GM21447 (cell line): ENCODE data around the gene CADM2.

ENCODE experiments used
- ATAC-seq: cut with Tn5 transposase; IDR thresholded peaks from one replicate; pipeline ENCODE4 v1.9.1; 2021; ENCODE audit not compliant: unreplicated experiment

Gene CADM2

GRCh38 chr3:85304360-85304964, 345.7 kb downstream of the CADM2 start:
- ATAC-seq = no peak

DNA sequence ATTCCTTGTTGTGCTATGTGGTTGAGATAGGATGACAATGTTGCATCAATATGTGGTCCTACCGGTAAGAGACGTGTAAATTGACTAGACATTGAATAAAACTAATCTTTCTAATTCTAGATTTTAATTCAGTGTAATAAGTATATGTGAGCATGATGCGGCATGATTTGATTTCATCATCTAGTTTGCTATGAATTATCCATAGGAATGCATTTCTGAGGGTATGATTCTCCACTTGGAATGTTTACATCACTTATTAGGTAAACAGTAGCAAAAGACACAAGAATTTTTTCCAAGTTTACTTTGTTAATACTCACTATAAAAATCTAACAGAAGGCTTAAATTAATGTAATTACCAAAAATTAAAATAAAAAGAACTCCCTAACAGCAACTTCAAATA, 353.5 kb downstream of the CADM2 start:
- no peak for ATAC-seq

DNA sequence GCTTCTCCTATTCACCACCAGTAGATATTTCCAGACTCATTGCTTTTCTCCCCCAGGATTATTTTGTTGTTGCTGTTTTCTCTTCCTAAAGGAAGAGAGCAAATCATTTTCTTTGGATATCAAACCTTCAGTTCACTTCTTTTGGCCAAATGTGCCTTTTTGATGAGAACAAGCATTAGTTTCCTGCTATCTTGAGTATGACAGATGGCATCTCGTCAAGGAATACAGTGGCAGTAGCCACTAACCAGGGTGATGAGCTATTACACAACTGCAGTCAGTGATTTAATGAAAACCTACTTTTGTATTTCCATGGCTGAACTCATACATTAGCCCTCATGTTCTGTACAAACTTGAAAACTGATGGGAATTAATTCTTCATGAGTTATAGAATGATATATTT, 354.6 kb downstream of the CADM2 start:
- no peak for ATAC-seq

DNA sequence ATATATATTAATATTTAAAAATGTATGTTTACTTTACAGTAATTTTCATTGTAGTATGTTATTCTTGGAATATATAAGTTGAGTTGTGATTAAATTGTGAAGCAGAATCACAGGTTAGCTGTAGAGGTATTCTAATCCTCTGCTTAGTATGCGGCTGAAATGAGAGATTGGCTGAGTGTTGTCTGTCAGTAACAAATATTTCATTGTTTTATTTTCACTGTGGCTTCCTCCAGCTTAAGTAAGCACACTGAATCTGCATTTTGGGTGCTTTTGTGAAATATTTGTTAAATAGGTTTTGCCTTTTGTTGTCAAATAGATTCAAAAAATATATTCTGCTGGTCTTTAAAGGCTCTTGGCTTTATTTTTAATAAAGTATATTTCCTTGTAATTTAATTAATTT, 357.5 kb downstream of the CADM2 start:
- no peak for ATAC-seq

DNA sequence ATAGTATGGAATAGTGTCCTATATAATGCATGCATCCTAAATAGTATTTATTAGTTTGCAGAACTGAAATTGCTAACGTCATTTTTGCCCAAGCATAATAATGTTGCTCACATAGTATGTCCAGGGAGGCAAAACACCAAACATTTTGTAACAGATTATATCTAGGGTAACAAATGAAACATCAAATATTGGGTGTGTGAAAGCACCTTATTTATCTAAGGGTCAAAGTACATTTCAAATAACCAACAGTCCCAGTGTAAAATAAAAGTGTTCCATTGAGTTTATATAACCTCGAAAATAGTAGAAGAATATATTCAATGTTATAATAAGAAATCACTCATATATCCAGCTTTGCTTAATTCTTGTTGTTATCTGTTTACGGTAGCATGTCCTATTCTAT, 363.1 kb downstream of the CADM2 start:
- no peak for ATAC-seq

DNA sequence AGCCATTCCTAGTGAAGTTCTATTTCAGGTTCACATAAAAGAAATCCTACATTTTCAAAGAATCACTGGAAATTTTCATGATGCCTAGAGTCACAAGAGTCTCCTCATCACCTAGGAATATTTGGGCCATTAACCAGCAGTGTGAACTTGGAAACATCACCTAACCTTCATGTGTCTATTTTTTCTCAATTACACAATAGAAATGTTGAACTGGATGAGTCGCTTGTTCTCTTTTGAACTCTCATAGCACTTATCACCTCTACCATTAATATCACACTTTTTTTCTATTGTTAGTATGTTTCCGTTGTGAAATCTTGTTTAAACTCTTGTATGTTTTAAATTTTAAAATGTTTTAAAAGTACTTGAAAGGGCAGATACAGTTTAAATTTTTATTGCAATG, 371.3 kb downstream of the CADM2 start:
- ATAC-seq = no peak

GRCh38 chr3:85337895-85338294, 379.1 kb downstream of the CADM2 start:
- ATAC-seq = no peak

DNA sequence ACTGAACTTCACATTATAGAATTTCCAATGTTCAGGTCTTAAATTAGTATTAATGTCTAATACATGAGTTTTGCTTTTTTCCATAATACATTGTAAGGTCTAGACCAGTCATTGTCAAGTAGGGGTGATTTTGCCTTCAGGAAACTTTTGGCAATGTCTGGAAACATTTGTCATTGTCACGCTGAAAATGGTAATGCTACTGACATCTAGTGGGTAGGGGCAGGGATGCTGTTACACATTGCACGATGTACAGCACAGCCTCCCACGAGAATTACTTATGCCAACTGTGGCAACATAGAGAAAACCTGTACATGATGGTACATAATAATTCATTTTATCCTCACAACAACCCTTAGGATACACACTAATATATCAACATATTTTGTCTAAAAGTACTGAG, 384.1 kb downstream of the CADM2 start:
- no peak for ATAC-seq

DNA sequence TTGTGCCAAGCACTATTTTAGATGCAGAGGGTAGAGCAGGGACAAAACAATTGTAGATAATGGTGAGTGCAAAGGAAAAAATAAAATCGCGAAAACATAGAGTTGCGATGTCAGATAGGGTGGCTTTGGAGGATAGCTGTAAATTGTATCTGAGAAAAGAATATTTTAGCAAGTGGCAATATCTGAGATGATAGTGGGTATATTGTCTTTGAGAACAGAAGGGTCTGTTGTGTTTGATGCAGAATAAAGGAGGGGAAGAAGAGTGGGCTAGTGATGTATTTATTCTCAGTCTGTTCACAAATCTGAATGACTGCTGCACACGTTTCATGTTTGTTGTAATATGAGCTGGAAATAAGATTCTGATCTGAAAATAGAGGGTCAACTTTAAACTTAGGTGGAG, 396.8 kb downstream of the CADM2 start:
- ATAC-seq = no peak

DNA sequence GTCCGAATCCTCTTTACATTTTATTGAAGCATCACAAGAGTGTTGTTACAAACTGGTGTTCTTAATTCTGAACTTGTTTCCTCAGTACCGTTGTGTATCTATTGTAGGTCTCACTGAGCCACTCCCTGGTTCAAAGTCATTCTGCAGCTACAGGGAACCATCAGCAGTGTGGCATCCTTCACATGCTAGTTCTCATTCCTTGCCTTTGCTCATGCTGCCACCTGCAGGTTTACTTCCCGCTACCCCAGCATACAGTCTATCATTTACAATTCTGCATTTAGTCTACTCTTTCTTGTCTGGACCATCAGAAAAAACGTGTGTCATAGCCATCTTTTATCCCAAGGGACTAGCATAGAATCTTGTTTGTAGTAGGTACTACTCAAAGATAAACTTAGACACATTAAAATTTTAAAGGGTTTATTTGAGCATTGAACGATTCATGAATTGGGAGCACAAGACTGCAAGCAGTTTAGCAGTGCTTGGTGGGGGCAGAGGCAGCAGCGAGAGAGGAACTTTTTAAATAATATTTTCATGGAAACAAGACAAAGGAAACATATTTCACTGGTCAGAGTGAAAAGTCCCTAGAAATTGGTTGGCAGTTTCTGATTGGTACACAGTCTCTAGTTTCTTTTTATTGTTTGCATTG, 402.1 kb downstream of the CADM2 start:
- no peak for ATAC-seq

DNA sequence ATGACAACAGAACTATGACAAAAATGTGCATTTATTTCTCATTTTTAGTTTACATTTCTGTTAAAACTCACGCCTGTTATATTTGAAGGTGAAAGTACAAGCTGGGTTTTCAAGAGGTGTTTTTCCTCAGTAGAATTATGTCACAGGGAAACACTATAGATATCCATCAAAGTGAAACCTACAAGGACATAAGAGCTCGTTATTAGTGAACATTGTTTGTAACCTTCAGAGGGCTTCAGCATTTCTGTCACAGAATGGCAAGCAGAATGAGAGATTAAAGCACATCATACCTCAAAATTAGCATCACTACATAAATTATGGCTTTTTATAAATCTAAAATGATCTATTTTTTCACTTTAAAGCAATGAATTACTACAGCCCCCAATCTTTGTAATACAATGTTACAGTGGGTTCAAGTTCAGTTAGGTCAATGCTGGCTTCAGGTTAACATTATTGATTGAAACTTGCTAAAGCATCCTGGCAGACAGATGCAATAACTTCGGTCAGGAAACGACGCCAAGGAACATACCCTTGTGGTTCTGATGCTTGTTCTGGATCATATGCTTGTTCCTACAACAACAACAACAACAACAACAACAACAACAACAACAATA, 405.6 kb downstream of the CADM2 start:
- no peak for ATAC-seq

- ATAC-seq = no peak
These were observed 411.6 kb downstream of the CADM2 start for GRCh38 chr3:85370341-85370740.

- no peak for ATAC-seq
These were observed 417.3 kb downstream of the CADM2 start for GRCh38 chr3:85376131-85376530.

- ATAC-seq = no peak
These were observed 418.3 kb downstream of the CADM2 start for GRCh38 chr3:85377115-85377514.

GRCh38 chr3:85384372-85384771, 425.6 kb downstream of the CADM2 start:
- no peak for ATAC-seq

DNA sequence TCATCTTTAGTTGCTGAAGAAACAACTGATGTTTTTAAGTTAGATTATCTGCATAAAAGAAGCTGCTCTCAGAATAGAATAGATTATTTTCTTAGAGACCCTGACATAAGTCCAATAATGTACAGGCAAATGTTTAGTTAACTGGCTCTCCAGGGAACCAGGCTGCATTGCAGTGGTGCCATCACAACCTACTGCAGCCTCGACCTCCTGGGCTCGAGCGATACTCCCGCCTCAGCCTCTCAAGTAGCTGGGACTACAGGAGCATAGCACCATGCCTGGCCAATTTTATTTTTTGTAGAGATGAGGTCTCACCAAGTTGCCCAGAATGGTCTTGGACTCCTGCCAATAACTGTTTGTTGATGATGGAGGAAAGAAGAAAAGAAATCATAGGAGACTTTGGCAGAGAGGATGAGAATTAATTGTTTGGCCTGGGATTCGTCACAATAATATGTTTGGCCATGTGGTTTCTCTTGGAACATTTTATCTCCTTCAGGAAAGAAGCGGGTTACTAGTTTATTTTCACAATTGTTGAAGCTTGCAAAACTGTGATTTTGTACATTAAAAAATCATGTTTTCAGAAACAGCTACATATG, 429.2 kb downstream of the CADM2 start:
- no peak for ATAC-seq

DNA sequence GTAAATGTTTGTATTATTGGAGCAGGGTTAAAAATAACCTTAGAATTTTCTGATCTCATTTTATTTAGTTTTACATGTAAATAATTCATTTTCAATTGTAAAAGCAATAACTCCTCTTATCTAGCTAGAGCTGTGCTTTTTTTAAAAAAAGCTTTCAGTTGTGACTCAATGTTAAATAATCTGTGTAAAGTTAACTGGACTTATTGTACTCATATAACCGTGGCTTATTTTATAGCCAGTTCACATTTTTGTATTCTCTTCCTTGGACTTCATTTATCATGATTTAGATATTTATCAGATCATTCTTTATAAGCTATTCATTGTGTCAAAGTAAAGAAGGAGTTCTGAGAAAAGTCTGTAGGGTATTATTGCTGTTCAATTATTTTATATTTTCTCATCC, 435.6 kb downstream of the CADM2 start:
- no peak for ATAC-seq

- no peak for ATAC-seq
These were observed 438.6 kb downstream of the CADM2 start for GRCh38 chr3:85397434-85397833.

DNA sequence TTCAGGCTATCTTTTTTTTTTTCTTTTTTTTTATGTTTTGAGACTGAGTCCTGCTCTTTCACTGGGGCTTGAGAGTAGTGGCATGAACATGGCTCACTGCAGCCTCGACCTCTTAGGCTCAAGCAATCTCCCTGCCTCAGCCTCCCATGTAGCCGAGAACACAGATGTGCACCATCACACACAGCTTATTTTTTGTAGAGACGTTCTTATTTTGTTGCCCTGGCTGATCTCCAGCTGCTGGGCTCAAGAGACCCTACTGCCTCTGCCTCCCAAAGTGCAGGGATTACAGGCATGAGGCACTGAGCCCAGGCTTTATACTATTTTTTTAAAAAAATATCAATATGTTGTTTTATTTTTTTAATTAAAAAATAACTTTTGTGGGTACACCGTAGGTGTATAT, 467.3 kb downstream of the CADM2 start:
- no peak for ATAC-seq

DNA sequence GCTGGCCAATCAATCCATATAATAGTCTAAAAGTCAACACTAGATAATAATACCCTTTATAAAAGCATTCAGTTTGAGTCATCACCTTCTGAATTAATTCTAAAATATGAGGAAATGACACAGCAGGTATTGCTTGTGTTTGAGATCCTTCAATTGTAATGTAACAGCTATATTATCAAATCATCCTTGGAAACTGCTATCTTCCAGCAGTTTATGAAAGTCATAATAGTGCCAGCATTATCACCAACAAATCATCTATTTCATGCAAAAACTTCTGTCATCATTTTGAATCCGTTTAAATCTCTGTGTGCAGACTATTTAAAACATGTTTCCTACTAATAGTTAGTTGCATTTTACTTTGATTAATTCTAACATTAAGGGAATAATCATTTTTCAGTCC, 468.7 kb downstream of the CADM2 start:
- ATAC-seq = no peak

- ATAC-seq = no peak
These were observed 473.3 kb downstream of the CADM2 start for GRCh38 chr3:85432081-85432480.

GRCh38 chr3:85433319-85433718, 474.5 kb downstream of the CADM2 start:
- ATAC-seq = no peak
